Airway epithelial cell (primary cell): ENCODE data around the gene TSKS. TPM values are rescaled to one million over a fixed set of nuclear protein-coding genes. Genes with fewer than 3 reads are reported as not detected.

Source experiments
- total RNA-seq: library from RNA; depleted of rRNA; stranded (reverse); fragments of >200 nt; gene quantifications from 2 replicates; pipeline ENCODE4 v1.2.3, GENCODE V29; 2015

TSKS gene
- total RNA-seq: 0.19 TPM in 1 of 2 replicates, not detected in the other

DNA sequence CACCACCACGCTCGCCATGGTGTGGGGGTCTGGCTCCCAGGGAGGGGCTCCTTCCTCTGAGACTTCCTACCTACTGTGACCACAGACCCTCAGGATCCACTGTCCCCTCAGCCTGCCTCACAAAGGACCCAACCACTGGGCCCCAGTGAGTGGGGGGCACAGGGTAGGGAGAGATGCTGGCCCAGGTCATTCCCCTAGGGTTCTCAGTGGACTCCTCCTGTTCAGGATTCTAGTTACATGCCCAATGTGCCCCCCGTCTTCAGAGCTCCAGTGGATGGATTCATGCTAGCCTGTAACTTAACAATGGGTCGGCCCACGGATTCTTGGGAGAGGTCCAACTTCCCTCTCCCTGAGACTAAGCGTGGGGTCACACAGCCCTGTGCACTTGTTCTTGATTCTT, at the start of gene TSKS:
Gene TSKS, minus strand, starts transcription at position 77 of the 400 bp plus-strand sequence. Its CDS starts 59 bp downstream, at position 18.

DNA sequence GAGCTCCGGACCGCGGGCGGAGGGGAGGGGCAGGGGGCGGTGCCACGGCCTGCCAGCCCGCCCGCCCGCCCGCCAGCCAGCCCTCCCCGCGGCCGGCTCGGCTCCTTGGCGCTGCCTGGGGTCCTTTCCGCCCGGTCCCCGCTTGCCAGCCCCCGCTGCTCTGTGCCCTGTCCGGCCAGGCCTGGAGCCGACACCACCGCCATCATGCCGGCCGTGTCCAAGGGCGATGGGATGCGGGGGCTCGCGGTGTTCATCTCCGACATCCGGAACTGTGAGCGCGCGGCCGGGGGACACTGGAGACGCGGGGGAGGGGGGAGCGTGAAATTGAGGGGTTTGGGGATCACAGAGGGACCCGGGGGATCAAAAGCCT, 3.8 kb upstream of the TSKS start, which contains the start of gene AP2A1:
Gene AP2A1, plus strand, starts transcription at position 72 of the 370 bp plus-strand sequence. Its CDS starts 133 bp downstream, at position 205.

GRCh38 chr19:49690656-49691242, 72.4 kb downstream of the TSKS start, which contains the start of gene CPT1C:
Gene CPT1C, plus strand, starts transcription at chr19:49691116. Its CDS starts 1,137 bp downstream, at chr19:49692253.

Other genes starting within 250 kb of the TSKS start
- gene RCN3, start 235.3 kb downstream of the TSKS start, total RNA-seq: 2.3 and 4.7 TPM in 2 replicates
- 57.1 and 61.2 TPM in 2 replicates for gene NOSIP, start 182.8 kb downstream of the TSKS start, total RNA-seq
- gene PRRG2, start 182.0 kb downstream of the TSKS start, total RNA-seq: 7.6 and 10.0 TPM in 2 replicates
- 7.2 and 10.9 TPM in 2 replicates for gene PRR12, start 172.1 kb downstream of the TSKS start, total RNA-seq
- gene RRAS, start 123.2 kb downstream of the TSKS start, total RNA-seq: 33.0 and 49.2 TPM in 2 replicates
- 37.4 and 48.1 TPM in 2 replicates for gene SCAF1, start 121.1 kb downstream of the TSKS start, total RNA-seq
- 78.1 and 95.4 TPM in 2 replicates for gene IRF3, start 97.4 kb downstream of the TSKS start, total RNA-seq
- gene BCL2L12, start 97.4 kb downstream of the TSKS start, total RNA-seq: 24.6 and 27.9 TPM in 2 replicates
- gene PRMT1, start 86.0 kb downstream of the TSKS start, total RNA-seq: 236 and 309 TPM in 2 replicates
- gene ADM5, start 73.7 kb downstream of the TSKS start, total RNA-seq: 2.0 and 2.1 TPM in 2 replicates
- 0.33 and 2.1 TPM in 2 replicates for gene CPT1C, start 72.2 kb downstream of the TSKS start, total RNA-seq
- 130 and 131 TPM in 2 replicates for gene AP2A1, start 3.7 kb upstream of the TSKS start, total RNA-seq
- 13.7 and 18.7 TPM in 2 replicates for gene FUZ, start 50.0 kb upstream of the TSKS start, total RNA-seq
- gene MED25, start 55.0 kb upstream of the TSKS start, total RNA-seq: 22.1 and 34.8 TPM in 2 replicates
- gene PTOV1, start 87.9 kb upstream of the TSKS start, total RNA-seq: 66.8 and 71.9 TPM in 2 replicates
- 57.2 and 59.7 TPM in 2 replicates for gene PNKP, start 104.3 kb upstream of the TSKS start, total RNA-seq
- gene AKT1S1, start 114.0 kb upstream of the TSKS start, total RNA-seq: 26.8 and 40.6 TPM in 2 replicates
- gene TBC1D17, start 114.4 kb upstream of the TSKS start, total RNA-seq: 13.0 and 15.0 TPM in 2 replicates
- not detected in 2 replicates for gene IL4I1, start 133.6 kb upstream of the TSKS start, total RNA-seq
- gene ATF5, start 165.9 kb upstream of the TSKS start, total RNA-seq: 6.5 and 11.1 TPM in 2 replicates
- gene NUP62, start 166.2 kb upstream of the TSKS start, total RNA-seq: 36.3 and 42.0 TPM in 2 replicates
- gene SIGLEC11, start 197.9 kb upstream of the TSKS start, total RNA-seq: not detected in 2 replicates